Stimulated activated CD4-positive, alpha-beta T cell treated with anti-CD3 and anti-CD28 coated beads, Interleukin-15, amount 100 ng/mL, for 48 hours (primary cell): Measurements from ENCODE around the gene NCR2.

Experiments used
- DNase-seq, 2 donors: peaks; one replicate each; pipeline ENCODE4 v3.0.0-alpha.2; 2020; ENCODE audit warnings: low read depth in 2 of 2

NCR2 gene

GRCh38 chr6:41331401-41332150 lies 3.8 kb upstream of the NCR2 start:
- no peak for DNase-seq

GRCh38 chr6:41332241-41332640 lies 3.2 kb upstream of the NCR2 start:
- no peak for DNase-seq

- no peak for DNase-seq
Observed at GRCh38 chr6:41332842-41333736, 2.3 kb upstream of the NCR2 start.

- no peak for DNase-seq
Observed at GRCh38 chr6:41334482-41335040, 847 bp upstream of the NCR2 start.

- DNase-seq: no peak
Observed at GRCh38 chr6:41335943-41336342, 535 bp downstream of the NCR2 start.

GRCh38 chr6:41336824-41337223 lies 1.4 kb downstream of the NCR2 start:
- no peak for DNase-seq

GRCh38 chr6:41337709-41338108 lies 2.3 kb downstream of the NCR2 start:
- no peak for DNase-seq

GRCh38 chr6:41338659-41339058 lies 3.3 kb downstream of the NCR2 start:
- DNase-seq: no peak

- DNase-seq: no peak
Observed at GRCh38 chr6:41341580-41341979, 6.2 kb downstream of the NCR2 start.

GRCh38 chr6:41342241-41342640 lies 6.8 kb downstream of the NCR2 start:
- no peak for DNase-seq

GRCh38 chr6:41343641-41344187 lies 8.3 kb downstream of the NCR2 start:
- no peak for DNase-seq

GRCh38 chr6:41344876-41345275 lies 9.5 kb downstream of the NCR2 start:
- no peak for DNase-seq

- DNase-seq: no peak
Observed at GRCh38 chr6:41345901-41346300, 10.5 kb downstream of the NCR2 start.

GRCh38 chr6:41346441-41346840 lies 11.0 kb downstream of the NCR2 start:
- no peak for DNase-seq

GRCh38 chr6:41347378-41348050 lies 12.1 kb downstream of the NCR2 start:
- DNase-seq: no peak

GRCh38 chr6:41348934-41349333 lies 13.5 kb downstream of the NCR2 start:
- DNase-seq: no peak

- DNase-seq: no peak
Observed at GRCh38 chr6:41352396-41352795, 17.0 kb downstream of the NCR2 start.

- DNase-seq: no peak
Observed at GRCh38 chr6:41352907-41353306, 17.5 kb downstream of the NCR2 start.

GRCh38 chr6:41353333-41353732 lies 17.9 kb downstream of the NCR2 start:
- no peak for DNase-seq

- no peak for DNase-seq
Observed at GRCh38 chr6:41355952-41356351, 20.5 kb downstream of the NCR2 start.

- no peak for DNase-seq
Observed at GRCh38 chr6:41356825-41357224, 21.4 kb downstream of the NCR2 start.

- DNase-seq: no peak
Observed at GRCh38 chr6:41358503-41358902, 23.1 kb downstream of the NCR2 start.
